GM18868 (cell line): ENCODE measurements around the gene PACS2.
"Not testable (repeated sequence)": the region's sequence is repeated elsewhere in the genome, so short reads cannot be mapped to it uniquely, and the experiment has no call there.

ENCODE experiments used
- ATAC-seq: cut with Tn5 transposase; IDR thresholded peaks from one replicate; pipeline ENCODE4 v1.9.1; 2021; ENCODE audit warnings: mild to moderate bottlenecking, moderate library complexity; ENCODE audit not compliant: unreplicated experiment

Gene PACS2

DNA sequence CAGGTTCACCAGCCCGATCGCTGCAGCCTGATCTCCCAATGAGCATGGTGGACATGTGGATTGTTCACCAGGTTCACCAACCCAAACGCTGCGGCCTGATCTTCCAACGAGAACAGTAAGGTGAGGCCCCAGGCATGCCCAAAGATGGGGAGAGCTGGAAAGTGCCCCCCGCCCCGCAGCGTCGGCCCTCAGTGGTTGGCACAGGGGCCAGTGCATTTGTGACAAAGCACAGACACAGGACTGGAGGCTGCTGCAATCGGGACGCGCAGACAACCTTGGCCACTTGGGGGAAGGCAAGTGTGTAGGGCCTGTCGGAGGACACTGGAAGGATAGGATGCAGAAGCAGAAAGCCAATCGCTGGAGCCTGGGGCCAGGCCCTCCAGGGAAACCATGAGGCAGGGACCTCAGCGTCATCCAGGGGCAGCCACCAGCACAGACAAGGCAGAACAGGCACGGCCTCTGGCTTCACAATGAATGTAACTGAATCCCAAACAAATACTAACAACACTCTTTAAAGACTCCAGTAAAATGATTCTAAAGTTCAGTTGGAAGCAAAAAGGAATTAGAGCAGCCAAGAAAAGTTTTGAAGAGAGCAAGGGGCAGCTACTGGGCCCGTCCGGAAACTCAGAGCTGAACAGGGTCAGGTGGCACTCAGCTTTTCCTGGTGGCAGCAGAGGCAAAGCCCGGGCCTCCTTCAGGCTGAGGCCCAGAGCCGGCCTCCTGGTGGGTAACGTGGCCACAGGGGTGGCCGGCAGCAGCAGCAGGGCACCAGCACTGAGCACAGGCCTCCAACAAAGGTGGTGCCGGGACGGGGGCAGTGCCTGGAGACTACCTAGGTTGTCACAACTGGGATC lies 27.1 kb upstream of the PACS2 start:
- no peak for ATAC-seq

- ATAC-seq: not testable (repeated sequence)
Observed at GRCh38 chr14:105288936-105289335, 25.6 kb upstream of the PACS2 start.

DNA sequence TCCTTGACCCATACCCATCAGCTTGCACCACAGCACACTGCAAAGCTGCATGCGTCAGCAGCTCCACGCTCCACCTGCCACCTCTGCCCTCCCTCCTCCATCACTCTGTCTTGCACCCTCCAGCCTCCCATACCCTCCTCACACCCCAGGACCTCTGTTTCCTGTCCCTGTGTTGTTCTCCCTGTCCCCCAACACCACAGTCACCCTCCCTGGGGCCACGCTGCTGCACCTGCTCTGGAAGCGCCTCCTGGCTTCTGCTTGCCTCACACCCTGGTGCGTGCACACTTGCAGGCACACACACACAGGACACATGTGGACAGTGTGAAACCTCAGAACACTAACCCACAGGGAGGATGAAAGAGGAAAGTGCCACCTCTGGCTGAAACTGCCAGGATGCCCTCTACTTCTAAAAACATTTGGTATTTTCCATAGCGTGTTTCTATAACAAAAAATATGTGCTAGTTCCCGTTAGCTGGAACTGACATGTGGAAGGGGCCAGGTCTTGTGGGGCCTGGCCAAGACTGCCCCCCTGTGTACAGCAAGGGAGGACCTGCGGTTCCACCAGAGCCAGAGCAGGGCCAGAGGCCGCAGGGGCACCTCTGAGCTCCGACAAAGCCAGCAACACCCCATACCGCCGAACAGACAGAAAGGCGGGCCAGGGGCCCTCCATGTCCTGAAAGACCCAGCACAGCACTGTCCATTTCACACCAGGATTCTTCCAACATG lies 23.8 kb upstream of the PACS2 start:
- no peak for ATAC-seq

- no peak for ATAC-seq
Observed at GRCh38 chr14:105292826-105293711, 21.5 kb upstream of the PACS2 start.

GRCh38 chr14:105294142-105294597 lies 20.4 kb upstream of the PACS2 start:
- ATAC-seq: peak; percentile 69

DNA sequence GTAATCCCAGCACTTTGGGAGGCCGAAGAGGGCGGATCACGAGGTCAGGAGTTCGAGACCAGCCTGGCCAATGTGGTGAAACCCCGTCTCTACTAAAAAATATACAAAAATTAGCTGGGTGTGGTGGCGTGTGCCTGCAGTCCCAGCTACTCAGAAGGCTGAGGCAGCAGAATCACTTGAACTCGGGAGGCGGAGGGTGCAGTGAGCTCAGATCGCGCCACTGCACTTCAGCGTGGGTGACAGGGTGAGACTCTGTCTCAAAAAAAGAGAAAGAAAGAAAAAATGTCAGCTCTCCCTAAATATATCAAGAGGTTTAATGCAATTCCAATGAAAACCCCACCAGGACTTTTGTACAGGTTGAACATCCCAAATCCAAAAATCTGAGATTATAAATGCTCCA lies 17.2 kb upstream of the PACS2 start:
- not testable (repeated sequence) for ATAC-seq

DNA sequence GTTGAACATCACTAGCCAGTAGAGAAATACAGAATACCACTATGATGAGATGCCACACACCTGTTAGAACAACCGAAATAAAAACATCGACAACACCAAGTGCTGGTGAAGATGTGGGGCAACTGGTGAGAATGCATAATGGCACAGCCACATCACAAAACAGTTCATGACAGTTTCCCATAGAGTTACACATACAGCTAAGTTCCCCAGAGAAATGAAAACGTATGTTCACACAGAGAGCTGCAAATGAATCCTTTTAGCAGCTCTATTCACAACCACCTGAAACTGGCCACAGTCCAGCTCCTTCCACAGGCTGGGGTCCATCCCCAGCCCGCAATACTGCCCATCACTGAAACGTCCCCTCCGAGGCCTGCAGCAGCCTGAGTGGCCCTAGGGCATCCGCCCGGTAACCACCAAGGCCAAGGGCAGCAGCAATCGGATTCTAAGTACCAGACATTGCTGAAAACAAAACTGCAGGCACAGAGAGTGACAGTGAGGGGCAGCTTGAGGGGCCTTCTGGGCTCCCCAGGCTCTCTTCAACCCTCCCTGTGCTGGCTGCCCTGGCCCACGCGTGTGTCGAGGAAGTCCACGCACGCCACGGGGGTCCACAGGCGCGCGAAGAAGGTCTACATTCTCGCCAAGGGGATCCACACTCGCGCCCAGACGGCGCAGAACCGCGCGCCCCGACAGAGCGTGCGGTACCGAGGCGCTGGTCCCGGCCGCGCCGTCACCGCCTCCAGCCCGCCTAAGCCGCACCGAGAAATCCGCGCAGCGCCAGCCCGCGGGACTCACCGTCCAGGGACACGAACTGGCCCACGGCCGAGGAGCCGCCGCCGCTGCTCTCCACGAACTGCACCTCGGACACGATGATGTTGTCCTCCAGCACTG lies 14.7 kb upstream of the PACS2 start:
- peak; percentile 20 for ATAC-seq

DNA sequence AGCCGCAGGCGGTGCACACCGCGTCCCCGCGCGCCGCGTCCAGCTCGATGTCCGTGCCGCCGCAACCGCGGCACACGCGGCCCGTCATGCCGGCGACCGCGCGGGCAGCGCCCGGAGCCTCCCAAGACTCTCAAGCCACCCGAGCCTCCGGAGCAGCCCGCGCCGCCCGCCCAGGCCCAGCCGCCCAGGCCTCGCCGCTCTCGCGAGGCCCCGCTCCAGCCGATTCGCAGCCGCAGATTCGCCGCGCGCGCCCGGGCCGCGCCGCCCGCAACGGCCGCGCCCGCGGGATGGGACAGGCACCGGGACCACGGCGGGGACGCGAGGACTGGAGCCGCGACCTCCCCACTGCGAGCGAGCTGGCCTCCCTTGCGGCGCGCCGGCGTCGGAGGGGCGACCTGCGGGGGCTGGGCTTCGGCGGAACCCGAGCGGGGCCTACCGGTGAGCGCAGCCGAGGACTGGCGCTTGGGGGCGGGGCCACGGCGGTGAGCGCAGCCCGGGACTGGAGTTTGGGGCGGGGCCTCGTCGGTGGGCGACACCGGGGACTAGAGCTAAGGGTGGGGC lies 13.9 kb upstream of the PACS2 start, which contains the start of gene BRF1:
Gene BRF1, minus strand, starts transcription at position 460 of the 561 bp plus-strand sequence. Its CDS starts 372 bp downstream, at position 88.
- peak; percentile 87 for ATAC-seq

DNA sequence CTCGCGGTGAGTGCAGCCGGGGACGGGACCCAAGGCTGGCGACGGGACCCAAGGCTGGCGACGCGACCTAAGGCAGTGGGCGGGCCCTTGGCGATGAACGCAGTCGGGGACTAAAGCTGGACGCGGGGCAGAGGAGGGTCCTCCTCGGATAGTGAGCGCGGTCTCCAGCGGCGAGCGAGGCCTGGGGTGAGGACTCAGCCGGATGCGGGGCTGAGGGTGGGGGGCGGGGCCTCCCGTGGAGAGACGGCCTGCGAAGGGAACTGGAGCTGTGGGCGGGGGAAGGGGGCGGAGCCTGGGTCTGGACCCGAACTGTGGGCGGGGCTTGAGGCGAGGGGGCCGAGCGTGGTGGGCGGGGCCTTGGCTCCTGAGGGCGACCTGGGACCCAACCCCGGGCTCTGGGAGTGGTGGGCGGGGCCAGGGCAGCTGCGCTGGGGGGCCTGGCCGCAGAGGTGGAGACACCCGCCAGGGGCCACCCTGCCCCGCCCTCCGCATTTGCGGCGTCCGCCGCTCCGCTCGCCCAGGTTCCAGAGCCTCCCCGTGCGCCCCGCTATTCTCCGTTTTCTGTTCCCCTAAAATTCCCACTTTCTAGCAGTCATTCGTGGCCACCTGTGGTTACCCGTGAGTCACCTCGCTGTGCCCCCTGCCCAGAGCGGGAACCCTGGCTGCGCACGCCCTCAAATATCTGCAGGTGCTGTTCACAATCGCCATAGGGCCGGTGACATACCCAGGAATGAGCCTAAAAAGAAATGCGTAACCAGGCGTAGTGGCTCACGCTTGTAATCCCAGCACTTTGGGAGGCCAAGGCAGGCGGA lies 13.2 kb upstream of the PACS2 start:
- peak; percentile 63 for ATAC-seq

- not testable (repeated sequence) for ATAC-seq
Observed at GRCh38 chr14:105301915-105302249, 12.7 kb upstream of the PACS2 start.

DNA sequence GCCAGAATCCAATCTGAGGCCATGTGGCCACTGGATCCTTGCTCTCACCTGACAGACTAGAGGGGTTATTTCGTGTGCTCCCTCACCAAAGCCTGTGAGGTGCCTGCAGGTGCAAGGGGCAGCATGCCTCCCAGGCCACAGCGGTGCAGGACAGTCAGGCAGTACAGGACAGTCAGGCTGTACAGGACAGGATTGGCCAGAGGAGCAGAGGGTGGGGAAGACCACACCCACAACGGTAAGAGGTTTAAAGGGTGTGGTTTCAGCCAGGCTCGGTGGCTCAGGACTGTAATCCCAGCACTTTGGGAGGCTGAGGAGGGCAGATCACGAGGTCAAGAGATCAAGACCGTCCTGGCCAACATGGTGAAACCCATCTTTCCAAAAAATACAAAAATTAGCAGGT lies 10.6 kb upstream of the PACS2 start:
- ATAC-seq: no peak

GRCh38 chr14:105304565-105304964 lies 10.0 kb upstream of the PACS2 start:
- ATAC-seq: no peak

GRCh38 chr14:105305345-105305744 lies 9.2 kb upstream of the PACS2 start:
- no peak for ATAC-seq

GRCh38 chr14:105305791-105306190 lies 8.8 kb upstream of the PACS2 start:
- ATAC-seq: no peak

GRCh38 chr14:105307052-105307727 lies 7.4 kb upstream of the PACS2 start:
- ATAC-seq: no peak

GRCh38 chr14:105309371-105309770 lies 5.2 kb upstream of the PACS2 start:
- ATAC-seq: no peak

GRCh38 chr14:105311838-105312237 lies 2.7 kb upstream of the PACS2 start:
- ATAC-seq: no peak

GRCh38 chr14:105312973-105313372 lies 1.6 kb upstream of the PACS2 start:
- no peak for ATAC-seq
